Neural cell (in vitro differentiated cells): ENCODE results near the gene ITPK1.

Experiments
- CTCF ChIP-seq: fragments of 450-650 bp; IDR thresholded peaks from 2 replicates; pipeline ENCODE4 v1.5.1; 2014; ENCODE audit warnings: antibody characterized with exemption, mild to moderate bottlenecking, moderate library complexity; ENCODE audit not compliant: poor library complexity, severe bottlenecking
- REST ChIP-seq: IDR thresholded peaks from 2 replicates; pipeline ENCODE4 v1.6.1; 2012; ENCODE audit warnings: borderline replicate concordance

- TF ChIP-seq CTCF (peak; percentile 77), REST (no peak)
Measured at GRCh38 chr14:93112891-93113677, 2.6 kb downstream of the ITPK1 start.
